SW480 (cell line): ENCODE measurements around the gene GNB1L.

Source experiments
- DNase-seq: peaks from one replicate; pipeline ENCODE4 v3.0.0-alpha.2; 2016; ENCODE audit warnings: low spot score

GNB1L gene

DNA sequence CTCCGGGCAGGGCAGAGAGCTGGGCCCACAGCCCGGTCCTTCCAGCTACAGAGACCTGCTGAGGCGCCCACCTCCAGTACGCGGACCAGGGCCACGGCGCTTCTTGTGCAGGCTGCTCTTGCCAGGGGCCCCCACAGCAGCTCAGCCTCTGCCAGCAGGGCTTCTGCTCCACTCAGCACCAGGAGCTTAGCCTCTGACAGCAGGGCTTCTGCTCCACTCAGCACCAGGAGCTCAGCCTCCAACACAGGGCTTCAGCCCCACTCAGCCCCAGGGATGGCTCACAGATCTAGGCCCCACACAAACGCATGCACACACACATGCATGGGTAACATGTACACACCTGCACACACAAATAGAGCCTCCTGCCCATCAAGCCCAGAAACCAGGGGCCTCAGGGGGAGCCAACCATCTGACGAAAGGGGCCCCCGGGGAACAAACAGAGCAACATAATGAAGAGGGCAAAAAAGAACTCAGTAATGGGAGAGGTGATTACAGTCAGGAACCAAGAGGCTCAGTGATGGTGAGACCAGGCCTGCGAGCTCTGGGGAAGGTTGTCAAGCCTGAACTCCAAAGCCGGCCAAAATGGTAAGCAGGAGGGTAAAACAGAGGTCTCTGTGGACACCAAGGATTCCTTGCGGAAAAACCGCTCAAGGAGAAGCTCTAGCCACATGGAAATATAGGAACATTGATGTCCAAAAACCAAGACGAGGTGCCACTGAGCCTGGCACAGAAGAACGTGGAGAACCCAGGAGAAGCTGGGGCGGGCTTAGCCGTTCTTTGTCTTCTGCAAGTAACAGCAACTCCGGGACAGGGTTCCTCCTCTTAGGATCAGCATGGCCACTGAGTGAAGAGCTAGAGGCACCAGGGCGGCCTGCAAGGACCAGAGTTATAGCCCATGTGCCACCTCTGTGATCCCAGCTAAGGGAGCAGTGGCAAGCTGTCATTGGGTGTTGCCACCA is 46.5 kb downstream of the GNB1L start:
- no peak for DNase-seq

DNA sequence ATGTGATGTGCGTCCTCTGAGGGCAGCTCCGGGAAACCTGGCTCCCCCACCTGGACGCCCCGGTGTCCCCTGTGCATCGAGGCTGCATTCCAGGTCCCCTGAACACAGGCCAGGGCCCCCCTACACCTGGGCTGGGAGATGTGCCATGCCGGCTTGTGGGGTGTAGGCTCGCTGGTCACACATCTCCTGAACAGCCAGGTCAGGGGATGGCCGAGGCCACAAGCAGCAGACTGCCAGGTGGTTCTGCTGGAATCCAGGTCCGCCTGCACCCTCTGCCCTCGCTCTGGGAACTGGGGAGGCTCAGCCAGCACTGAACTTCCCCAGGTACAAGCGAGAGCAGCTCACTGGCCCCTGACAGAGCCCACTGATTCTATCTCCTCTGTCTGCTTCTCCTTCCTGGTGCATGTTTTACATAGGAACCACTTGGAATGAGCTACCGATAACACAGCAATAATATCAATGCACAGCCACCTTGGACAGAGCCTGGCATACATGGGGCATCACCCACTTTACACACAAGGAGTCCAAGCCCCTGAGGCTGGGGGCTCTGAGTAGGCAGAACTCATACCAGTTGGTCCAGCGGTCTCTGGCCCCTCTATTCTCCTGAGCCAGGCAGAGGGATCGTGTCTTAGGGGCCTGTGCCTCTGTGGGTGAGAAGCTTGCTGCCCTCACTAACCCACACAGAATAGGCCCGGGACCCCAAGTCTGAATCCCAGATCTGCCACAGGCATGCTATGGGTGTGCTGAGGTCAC is 47.3 kb downstream of the GNB1L start:
- no peak for DNase-seq

DNA sequence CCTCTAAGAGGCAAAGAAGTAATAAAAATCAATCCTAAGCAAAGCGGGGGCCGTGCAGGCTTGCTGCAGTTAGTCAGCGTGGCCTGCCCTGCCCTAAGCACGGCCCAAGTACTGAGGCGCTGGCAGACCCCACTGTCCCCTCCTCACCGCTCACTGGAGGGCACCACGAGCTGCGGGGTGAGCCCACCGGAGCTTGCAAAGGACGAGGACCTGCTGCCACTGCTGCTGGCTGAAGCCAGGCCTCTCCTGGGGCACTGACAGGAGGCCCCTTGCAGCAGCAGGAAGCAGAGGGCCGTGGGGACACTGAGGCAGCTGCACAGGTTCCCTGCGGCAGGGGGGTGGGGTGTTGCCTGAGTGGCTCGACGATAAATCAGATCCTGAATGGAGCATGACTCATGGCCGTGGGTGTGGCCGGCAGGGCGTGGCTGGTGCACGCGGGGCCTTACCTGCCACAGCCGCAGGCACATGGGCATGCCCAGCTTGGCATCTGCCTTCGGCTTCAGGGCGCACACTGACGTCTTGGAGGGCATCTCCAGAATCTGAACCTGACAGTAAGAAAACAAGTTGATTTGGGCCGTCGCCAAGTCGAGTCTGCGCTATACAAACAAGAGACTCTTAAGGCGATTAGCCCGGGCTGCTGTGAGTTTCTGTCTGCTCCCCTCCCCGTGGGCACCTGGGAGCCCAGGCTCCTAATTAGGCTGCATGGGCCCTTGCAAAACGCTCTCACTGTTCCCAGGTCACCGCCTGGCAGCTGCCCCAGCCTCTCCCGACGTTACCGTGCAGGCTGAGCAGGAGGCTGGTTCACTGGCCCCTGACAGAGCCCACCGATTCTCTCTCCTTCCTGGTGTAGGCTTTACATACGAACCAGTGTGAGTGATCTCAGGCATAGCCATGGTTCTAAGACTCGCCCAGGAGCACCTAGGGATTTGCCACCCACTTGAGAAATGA is 48.2 kb downstream of the GNB1L start:
- DNase-seq, result peak; percentile 80

DNA sequence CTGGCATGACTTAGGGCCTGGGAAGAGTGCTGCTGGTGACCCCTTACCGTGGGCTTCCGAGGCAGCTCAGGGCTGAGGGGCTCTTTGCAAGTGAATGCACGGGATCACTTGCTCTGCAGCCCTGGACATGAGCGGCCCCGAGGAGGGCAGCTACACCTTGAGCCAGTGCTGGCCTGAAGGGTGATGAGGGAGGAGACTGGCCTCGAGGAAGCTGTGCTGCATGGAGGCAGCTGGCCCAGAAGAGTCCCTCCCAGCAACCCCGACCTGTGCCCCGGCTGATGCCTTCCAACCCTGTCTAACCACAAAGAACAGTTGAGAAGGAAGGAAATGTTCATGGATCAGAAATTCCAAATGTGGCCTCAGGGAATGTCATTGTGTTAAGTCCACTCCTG is 48.9 kb downstream of the GNB1L start:
- DNase-seq, result peak; percentile 22

DNA sequence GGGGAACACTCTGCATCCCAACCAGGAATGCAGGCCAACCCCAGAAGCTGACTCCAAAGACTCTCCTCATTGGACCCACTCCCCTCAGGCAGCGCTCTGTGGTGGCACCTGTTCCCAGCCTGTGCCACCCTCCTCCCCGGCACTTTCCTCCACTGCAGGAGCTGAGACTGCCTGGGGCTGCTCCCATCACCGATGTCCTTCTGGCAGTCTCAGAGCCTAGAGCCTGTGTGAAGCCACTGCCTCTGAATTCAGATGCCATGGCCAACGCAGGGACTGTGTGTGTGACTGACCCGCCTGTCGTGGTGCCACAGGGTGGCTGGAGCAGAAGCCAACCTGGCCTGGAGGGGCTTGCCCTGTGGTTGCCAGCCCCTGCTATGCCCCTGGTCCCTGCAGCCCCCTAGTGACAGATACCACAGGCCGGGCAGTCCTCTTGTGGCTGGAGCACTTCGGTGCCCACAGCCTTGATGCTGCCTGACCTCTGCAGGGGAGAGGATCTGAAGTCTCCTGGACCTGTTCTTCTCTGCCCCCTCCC is 50.9 kb downstream of the GNB1L start:
- DNase-seq, result no peak

DNA sequence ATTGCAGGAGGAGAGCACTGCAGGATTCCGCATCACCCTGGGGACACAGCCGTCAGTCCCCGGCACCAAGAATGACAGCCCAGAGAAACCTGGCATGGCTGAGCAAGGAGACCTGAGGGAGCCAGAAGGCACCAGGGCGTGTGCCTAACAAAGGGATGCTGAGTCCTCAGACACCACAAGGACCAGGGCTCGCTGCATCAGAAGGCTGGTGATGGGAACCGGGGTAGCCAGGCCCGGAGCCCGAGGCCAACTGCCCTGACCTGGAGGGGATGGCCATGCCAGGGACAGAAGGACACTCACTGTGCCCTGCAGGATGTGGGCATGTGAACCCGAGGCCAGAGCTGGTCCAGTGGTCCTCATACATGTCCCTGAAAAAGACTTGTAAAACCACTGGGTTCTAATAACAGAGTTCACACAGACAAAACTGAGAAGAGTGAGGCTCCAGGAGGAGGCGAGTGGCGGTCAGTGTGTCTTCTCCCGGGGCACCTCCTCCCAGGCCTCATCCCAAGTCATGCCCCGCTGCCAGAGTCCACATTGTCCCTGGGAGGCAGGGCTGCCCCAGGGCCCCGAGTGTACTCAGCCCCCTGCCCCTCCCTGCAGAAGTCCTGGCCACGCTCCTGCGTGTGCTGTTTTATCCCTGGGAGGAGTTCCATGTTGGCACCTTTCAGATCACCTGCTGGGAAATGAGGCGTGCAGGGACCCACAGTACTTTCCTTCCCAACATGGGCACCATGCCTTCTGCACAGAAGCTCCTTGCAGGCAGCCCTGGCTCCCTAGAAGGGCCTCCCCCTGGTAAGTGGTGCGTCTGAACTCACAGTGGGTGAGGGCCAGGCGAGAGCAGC is 51.6 kb downstream of the GNB1L start:
- no peak for DNase-seq

DNA sequence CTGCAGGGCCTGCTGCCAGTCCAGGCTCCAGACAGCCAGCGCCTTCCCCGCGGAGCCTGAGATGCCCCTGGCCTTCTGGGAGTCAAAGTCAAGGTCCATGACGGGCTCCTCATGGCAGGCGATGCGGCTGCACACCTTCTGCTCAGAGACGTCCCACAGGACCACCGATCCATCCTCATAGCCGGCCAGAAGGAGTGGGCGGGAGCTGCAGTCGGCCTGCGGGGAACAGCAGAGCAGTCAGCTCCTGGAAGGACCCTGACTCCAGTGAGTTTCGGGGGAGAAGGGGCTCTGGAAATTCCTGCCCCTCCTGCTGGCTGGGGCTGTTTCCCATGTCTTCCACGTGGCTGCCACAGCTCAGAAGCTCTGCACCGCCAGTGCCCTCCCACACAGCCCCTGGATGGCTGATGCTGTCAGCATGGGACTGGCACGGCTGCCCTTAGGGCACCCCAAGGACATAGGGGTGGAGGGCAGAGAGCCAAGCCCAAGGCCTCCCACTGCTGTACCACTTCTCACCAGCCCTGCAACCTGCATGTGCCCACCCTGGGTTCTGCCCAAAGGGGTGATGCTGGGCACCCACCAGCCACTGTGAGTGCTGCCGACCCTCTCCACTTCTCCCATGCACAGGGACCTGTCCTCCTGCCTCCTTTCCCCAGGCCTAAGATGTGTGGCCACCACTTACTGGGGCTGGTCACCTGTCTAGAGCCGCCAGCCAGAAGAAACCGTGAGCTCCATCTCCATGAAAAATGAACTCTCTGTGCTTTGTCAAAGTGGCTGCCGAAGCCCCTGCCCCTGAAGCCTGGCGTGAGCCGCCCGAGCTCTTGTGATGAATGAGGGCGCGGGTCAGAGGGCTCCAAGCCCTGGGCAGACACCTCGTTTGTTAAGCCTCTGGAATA is 52.4 kb downstream of the GNB1L start:
- DNase-seq, result no peak

DNA sequence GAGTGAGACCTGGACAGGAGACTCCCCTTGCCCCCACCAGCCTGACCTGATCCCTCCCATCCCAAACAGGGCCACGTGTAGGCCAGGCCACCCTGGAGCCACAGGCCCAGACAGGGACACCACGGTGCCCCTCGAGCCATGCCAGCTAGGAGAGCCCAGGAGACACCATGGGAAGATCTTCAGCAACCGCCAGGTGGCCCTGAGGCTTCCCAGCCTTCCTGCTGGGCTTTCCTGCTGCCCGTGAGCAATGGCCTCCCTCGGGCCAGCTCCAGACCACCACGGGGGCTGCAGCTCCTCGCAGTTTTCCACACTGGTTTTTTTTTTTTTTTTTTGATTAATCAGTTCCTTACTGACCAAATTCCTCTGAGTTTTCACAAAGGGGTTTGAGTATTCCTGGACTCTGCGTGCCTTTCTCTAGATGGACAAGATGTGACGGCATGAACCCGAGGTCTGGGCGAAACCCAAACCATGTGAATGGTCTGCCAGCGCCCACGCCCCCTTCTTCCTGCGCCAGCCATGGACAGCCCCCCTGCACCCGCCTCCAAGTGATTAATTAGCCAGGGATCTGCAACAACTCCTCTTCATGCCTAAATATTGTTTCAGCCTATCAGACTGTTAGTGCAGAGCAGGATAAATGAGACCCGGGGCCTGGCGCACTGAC is 53.2 kb downstream of the GNB1L start:
- DNase-seq, result no peak

DNA sequence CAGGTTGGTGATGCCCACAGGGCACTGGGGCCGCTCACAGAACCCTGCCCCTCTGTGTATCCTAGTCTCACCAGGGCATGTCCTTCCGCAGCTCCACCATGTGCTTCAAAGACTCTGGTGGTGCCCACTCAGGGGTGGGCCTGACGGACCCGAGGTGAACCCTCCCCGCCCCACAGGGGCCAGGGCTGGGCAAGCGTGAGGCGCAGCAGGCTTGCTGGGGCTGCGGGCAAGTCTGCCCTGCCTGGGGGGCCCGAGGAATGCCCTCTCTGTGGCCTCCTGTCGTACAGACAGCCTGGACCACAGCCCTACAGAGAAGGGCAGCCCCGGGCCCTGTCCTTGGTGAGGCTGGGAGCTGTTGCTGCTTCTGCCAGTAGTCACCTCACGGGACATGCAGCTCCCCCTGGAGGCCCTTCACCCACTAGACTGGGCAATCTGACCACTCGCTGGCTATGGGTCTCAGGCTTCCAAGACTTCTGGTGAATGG is 53.9 kb downstream of the GNB1L start:
- DNase-seq, result no peak

DNA sequence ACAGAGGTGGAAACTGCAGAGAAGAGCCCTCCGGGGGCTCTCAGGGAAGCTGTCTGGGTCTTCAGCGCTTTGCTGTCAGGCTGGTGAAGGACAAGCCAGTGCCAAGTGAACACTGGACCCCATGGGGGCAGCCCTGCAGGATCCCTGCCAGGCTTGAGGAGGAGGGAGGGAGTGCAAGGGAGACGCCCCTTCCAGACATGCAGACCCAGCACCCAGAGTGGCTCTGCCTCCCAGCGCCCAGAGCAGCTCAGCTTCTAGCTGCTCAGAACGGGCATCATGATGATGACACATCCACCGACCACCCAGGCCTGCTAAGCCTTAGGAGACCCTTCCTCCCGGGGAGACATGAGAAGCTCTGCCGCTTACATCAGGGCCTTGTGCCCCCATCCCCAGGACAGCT is 54.4 kb downstream of the GNB1L start:
- no peak for DNase-seq

DNA sequence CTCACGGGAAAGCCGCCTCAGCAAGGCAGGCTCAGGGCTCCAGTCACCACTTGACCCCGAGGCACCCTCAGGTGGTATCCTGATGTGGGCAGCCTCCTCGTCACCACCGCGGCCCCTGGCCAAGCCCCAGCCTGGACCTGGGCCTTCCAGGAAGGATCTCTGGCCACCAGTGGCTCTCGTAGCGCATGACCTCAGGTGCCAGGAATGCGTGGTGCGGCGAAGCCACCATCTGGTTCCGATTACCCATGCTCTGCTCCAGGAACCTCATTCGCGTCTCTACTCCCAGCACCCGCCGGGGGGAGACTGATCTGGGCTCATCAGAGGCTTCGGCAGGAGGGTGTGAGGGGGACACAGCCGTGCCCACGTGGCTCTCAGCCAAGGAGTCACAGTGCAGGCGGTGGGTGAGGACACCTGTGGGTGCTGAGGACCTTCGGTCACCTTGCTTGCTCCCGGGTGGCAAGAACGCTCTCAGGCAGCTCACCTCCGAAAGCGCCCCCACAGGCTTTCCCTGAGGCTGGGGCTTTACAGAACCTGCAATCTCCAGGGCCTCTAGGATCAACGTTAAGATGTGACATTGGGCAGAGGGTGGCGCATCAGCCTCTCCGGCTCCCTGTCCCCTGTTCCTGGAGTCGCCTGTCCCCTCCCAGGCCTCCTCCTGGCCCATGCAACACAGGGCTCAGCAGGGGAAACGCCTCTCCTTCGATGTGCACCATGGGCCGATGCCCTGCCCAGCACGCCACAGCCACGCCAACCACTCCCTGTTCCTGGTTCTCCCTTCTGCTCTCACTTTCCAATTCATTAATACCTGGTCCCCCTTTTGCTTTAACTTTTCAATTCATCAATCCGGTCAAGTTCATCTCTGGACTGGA is 55.1 kb downstream of the GNB1L start:
- DNase-seq, result no peak

DNA sequence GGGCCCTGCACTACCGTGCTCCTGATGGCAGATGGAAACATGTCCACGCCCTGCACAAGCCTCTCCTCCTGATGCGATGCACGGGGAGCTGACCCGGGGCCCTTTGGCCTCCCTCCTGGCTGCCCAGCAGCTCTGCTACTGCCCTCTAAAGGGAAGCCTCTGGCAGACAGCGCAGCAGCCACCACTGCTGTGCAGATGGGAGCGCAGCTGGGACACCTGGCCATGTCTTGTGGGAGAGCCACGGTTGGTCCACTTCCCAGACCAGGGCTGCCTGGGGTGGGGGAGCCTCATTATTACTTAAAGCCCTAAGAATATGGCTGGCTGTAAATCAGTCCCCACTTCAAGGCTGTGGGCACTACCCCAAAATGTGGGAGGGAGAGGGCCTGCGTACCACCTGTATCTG is 55.8 kb downstream of the GNB1L start:
- no peak for DNase-seq

DNA sequence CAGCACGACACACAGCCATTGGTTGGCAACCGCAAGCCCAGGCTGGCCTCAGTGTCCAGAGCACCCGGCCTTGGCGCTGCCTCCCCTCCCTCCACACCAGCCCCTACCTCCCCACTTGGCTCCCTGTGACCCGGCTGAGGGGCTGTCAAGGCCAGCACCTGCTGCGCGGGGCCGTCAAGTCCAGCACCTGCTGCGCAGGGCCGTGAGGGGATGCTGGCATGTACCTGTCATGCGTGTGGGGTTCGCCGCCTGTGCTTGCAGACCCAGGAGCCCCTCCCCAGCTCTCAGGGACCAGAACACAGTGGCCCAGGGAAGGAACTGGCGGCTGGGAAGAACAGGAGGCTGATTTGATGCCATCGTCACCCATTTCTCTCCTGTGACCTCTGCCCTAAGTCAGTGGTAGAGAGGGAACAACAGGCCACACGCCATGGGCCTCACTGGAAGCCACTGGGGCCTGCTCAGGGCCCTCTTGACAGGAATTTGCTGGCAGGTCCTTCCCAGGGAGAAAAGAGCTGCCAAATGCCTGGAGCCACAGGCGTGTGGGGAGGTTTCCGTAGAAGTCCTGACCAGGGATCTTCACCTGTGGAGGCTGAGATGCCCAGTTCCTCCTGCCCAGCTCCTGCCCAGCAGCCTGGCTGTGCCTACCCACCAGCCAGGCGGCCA is 56.5 kb downstream of the GNB1L start:
- no peak for DNase-seq

DNA sequence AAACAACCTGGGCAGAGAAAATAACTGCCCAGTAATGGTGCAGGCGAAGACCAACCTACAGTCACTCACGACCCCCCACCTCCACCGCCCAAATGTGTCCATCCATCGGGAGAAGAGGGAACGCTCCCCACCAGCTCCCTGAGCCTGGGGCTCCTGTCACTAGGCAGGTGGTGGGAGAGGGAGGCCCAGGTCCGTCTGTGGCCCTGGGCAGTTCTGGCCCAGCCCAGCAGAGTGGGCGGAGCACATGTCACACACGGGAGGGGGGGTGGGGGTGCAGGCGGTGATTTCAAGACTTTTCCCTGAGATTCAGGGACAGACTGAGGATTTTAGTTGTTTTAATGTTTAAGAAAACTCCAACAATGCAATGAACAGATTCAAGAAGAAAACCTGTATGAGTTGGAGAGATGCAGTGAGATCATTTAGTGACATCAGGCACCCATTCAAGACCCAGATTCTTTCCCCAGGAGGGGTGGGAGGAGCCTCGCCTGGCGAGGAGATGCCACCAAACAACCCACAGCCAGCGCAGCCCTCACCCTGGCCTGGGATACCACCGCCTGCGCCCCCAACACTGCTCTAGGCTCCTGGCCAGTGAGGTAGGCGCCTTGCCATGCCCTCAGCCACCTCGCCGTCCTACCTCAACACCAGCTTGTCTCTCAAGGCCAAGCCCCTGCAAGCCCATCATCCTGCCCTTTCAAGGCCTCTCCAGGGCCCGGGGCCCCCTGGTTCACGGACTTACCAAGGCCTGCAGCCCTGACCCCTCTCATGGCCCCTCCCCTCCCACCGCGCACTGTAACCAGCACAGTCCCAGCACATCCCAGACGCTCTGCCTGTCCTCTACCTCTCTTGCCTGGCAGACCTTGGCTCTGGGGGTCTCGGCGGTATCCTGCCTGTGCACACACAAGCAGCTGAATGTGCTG is 57.3 kb downstream of the GNB1L start:
- DNase-seq, result no peak

DNA sequence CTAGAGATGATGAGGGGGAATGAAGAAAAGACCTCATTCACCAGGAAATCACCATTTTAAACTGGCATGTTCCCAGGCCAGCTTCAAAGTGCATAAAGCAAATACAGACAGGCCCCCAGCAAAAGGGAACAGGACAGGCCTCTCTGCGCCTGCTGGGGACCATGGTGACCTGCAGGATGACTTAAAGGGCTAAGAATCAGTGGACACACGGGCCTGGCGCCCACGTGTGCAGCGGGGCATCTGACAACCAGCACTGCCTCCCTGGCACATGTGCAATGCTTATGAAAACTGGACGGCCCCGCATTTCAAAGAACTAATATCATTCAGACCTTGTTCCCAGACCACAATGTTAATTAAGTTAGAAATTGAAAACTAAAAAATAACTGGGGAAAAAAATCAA is 58.5 kb downstream of the GNB1L start:
- DNase-seq, result no peak

DNA sequence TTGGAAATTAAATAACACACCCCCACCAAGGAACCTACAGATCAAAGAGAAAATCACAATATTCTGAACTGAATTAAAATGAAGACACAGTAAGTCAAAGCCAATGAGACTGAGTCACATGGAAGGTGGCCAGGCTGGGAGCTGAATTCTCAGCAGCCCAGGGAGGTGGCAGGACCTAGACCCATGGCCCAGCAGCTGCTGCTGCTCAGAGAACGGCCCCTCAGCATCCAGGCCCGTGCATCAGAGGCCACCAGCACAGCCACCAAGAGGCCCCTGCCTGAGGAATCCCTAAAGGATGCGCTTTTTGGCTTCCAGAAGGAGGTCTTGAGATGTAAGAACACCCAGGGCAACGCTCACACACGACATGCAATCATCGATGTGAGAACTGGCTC is 59.1 kb downstream of the GNB1L start:
- DNase-seq, result no peak
